ENCODE data around the gene ALG14. TPM values are rescaled to one million over a fixed set of nuclear protein-coding genes. Genes with fewer than 3 reads are reported as not detected.
A peak's percentile ranks its signal among the peaks of the same experiment; 100 is the strongest.

Gene ALG14
- total RNA-seq, 1 donor from 2014 or later: 4.6 TPM

DNA sequence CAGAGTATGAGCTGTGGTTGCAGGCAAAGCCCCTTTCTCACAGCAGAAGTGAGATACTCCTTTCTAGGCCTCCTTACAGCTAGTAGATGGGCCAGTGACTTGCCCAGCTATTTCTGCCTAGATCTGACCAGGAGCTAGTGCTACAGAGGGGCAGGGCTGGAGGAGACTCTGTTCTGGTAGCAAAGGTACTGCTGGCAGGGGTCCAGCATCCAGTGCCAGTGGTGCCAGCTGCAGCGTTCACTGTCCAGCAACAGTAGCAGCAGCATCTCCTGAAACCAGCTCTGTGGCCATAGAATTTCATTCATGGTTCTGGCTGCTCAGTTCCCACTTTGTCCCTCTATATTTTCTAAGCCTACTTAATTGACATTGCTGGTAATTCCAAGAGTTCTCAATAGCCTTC, 83.4 kb downstream of the ALG14 start:
- no peak overlapping the region for H3K4me3 ChIP-seq
- H3K27me3 ChIP-seq (ENCODE audit: low read depth): no peaks in the 10 kb centered on the region
- no peaks in the 10 kb centered on the region for H3K36me3 ChIP-seq
- H3K4me1 ChIP-seq: peaks cover 6% of the 10 kb centered on the region
- peak overlapping the region; percentile 42 for H3K27ac ChIP-seq
- H3K9me3 ChIP-seq: no peaks in the 10 kb centered on the region
- TF ChIP-seq, protein P1, sequence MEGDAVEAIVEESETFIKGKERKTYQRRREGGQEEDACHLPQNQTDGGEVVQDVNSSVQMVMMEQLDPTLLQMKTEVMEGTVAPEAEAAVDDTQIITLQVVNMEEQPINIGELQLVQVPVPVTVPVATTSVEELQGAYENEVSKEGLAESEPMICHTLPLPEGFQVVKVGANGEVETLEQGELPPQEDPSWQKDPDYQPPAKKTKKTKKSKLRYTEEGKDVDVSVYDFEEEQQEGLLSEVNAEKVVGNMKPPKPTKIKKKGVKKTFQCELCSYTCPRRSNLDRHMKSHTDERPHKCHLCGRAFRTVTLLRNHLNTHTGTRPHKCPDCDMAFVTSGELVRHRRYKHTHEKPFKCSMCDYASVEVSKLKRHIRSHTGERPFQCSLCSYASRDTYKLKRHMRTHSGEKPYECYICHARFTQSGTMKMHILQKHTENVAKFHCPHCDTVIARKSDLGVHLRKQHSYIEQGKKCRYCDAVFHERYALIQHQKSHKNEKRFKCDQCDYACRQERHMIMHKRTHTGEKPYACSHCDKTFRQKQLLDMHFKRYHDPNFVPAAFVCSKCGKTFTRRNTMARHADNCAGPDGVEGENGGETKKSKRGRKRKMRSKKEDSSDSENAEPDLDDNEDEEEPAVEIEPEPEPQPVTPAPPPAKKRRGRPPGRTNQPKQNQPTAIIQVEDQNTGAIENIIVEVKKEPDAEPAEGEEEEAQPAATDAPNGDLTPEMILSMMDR (IDR thresholded peaks at IDR 0.05): no peak
- DNase-seq: no peak
- no peak for ATAC-seq
- intact Hi-C loops (cut with DNase I): no loop called here

DNA sequence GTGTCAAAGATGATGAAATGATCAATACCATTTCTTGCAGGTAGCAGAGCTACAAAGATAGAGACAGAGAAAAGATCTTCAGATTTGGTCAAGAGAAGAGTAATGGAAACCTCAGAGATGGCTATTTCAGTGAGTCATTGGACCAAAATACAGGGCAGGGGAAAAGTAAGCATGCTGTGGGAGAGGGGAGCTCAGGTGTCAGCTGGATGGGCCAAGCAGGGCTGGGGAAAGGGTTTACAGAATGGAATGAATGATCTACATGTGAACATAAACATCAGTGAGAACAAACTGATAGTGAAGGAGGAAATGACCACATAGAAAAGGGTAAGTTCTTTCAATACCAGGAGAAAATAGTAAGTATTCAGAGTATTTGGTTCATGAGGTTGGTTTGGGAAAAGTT, 84.4 kb downstream of the ALG14 start:
- H3K27ac ChIP-seq: no peak overlapping the region
- no peak overlapping the region for H3K4me3 ChIP-seq
- no peak for ATAC-seq
- H3K4me1 ChIP-seq: peaks cover 6% of the 10 kb centered on the region
- intact Hi-C loops (cut with DNase I): no loop called here
- no peaks in the 10 kb centered on the region for H3K9me3 ChIP-seq
- TF ChIP-seq, protein P1 (IDR thresholded peaks at IDR 0.05): no peak
- no peaks in the 10 kb centered on the region for H3K36me3 ChIP-seq
- H3K27me3 ChIP-seq (ENCODE audit: low read depth): no peaks in the 10 kb centered on the region
- no peak for DNase-seq

DNA sequence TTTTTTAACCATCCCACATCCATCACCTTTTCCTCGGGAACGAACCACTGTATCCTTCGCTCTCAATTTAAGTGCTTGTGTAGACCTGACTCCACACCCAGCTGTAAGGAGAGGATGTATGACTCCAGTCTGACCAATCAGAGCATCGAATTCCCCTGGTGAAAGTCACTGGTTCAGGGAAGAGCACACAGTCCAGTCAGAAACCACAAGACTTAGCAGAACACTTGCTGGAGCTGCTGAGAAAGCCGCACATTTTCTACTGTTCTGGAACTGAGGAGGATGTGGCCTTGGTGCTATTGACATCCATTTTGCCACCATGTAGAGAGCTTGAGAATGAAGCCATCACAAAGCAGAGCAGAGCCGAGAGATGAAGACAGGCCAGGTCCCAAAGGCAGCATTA, 86.0 kb downstream of the ALG14 start:
- Histone ChIP-seq H3K4me3 (no peak overlapping the region), H3K36me3 (no peaks in the 10 kb centered on the region), H3K27me3 (ENCODE audit: low read depth) (no peaks in the 10 kb centered on the region), H3K27ac (no peak overlapping the region), H3K9me3 (no peaks in the 10 kb centered on the region), H3K4me1 (peaks cover 6% of the 10 kb centered on the region)
- intact Hi-C loops (cut with DNase I): no loop called here
- DNase-seq: no peak
- TF ChIP-seq, protein P1 (IDR thresholded peaks at IDR 0.05): no peak
- no peak for ATAC-seq

DNA sequence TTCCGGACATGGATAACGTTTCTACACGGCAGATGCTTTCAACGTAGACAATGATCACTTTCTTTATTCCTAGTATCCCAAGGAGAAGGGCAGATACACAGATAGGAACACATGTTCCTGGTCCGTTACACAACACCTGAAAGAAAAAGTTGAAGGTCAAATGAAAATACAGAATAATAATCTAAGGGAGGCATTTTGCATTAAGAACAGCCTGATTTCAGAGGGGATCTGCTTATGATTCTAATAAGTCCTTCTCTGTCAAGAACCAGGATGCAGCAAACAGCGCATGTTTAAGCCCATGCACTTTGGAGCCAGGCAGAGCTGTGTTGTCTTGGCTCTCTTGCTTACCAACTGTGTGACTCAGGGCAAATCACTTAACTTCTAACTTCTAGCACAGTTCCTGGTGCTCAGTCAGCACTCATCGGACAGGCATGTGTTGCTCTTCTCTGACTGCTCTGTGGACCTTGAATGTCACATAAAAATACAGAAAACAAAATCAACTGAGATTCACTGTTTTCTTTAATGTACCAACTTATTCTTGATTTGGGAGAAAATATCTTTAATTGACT, 89.5 kb downstream of the ALG14 start:
- TF ChIP-seq, protein P1 (IDR thresholded peaks at IDR 0.05): no peak
- peaks cover 7% of the 10 kb centered on the region for H3K4me1 ChIP-seq
- intact Hi-C loops (cut with DNase I): no loop called here
- ATAC-seq (no peak), DNase-seq (no peak)
- no peaks in the 10 kb centered on the region for H3K9me3 ChIP-seq
- H3K4me3 ChIP-seq: no peak overlapping the region
- H3K27me3 ChIP-seq (ENCODE audit: low read depth): no peaks in the 10 kb centered on the region
- no peaks in the 10 kb centered on the region for H3K36me3 ChIP-seq
- H3K27ac ChIP-seq: no peak overlapping the region

DNA sequence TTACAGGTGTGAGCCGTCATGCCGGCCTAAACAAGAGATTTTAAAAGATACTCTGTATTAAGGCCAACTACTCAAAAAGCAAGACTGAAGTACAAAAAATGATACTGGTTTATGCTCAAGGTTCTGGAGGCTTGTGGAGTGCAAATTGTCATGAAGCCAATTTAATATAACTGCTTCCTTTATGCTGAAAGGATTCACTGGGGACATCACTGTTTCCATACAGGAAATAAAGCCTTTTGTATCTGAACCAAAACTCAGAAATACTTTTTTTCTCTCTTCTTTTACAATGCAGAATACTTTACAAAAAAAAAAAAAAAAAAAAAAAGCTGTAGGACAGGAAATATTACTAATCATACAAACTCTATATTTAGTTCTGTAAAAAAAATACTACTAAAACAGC, 90.4 kb downstream of the ALG14 start:
- Histone ChIP-seq H3K9me3 (no peaks in the 10 kb centered on the region), H3K4me3 (no peak overlapping the region), H3K27ac (peak overlapping the region; percentile 18), H3K27me3 (ENCODE audit: low read depth) (no peaks in the 10 kb centered on the region), H3K4me1 (peaks cover 7% of the 10 kb centered on the region), H3K36me3 (no peaks in the 10 kb centered on the region)
- DNase-seq (no peak), ATAC-seq (no peak)
- TF ChIP-seq, protein P1 (IDR thresholded peaks at IDR 0.05): no peak
- intact Hi-C loops (cut with DNase I): no loop called here
